Endothelial cell of umbilical vein (primary cell): ENCODE measurements around the gene ABAT. TPM values are rescaled to one million over a fixed set of nuclear protein-coding genes. Genes with fewer than 3 reads are reported as not detected.

Experiments used
- BruUV-seq: library from RNA; stranded (reverse); fragments of 400-500 nt; replicated peaks from 2 replicates; lab custom pipeline; 2021; lab: Mats Ljungman, UMichigan
- CTCF ChIA-PET: fragments of 300-600, 350-600 bp; sonication (Branson Sonifier 250); formaldehyde crosslinking; loops from one replicate; lab custom pipeline; 2021; ENCODE audit warnings: antibody characterized with exemption, inconsistent platforms; lab: Charles Lee
- POLR2A ChIA-PET: fragments of 300-600, 350-600 bp; sonication (Branson Sonifier 250); formaldehyde crosslinking; loops from one replicate; lab custom pipeline; 2021; ENCODE audit warnings: antibody characterized with exemption, inconsistent platforms; lab: Charles Lee
- DNase-seq: peaks from one replicate; pipeline ENCODE4 v3.0.0-alpha.2; 2011; ENCODE audit warnings: low read depth, low spot score
- FAIRE-seq: peaks from 2 replicates; lab custom pipeline; 2011; peaks lifted over from hg19 to GRCh38; lab: Jason Lieb, UNC
- H2AFZ ChIP-seq: 2 replicates; pipeline ENCODE4 v1.6.0; 2012; ENCODE audit warnings: low read depth, low read length, control low read depth, inconsistent platforms
- H3K27ac ChIP-seq: 2 replicates; pipeline ENCODE4 v1.5.1; 2011; ENCODE audit warnings: low read depth, mild to moderate bottlenecking, control low read depth, low read length, moderate library complexity; ENCODE audit not compliant: insufficient read depth
- H3K27me3 ChIP-seq, 2 experiments: 2 replicates each; pipeline versions ENCODE4 v1.6.0 to v1.6.1; 2011; ENCODE audit warnings: low read length in 2 of 2, mixed read lengths in 1 of 2; ENCODE audit not compliant: control insufficient read depth in 2 of 2, insufficient read depth in 2 of 2
- H3K36me3 ChIP-seq, 2 experiments: 2 replicates in 1 of 2; 3 replicates in 1 of 2; pipeline ENCODE4 v1.5.1; 2011; ENCODE audit warnings: low read length in 2 of 2, mild to moderate bottlenecking in 1 of 2, moderate library complexity in 1 of 2; ENCODE audit not compliant: control insufficient read depth in 2 of 2, insufficient read depth in 2 of 2; ENCODE audit errors: extremely low read depth in 1 of 2
- H3K4me1 ChIP-seq: 3 replicates; pipeline ENCODE4 v1.5.1; 2011; ENCODE audit warnings: mild to moderate bottlenecking, low read length; ENCODE audit not compliant: control insufficient read depth, insufficient read depth; ENCODE audit errors: extremely low read depth
- H3K4me2 ChIP-seq: 2 replicates; pipeline ENCODE4 v1.6.1; 2011; ENCODE audit warnings: low read length, control low read depth, mixed read lengths; ENCODE audit not compliant: insufficient read depth
- H3K4me3 ChIP-seq, 3 experiments: fragments of 200-600 bp in 1 of 3; sonication (generic), shearing (Covaris generic) in 1 of 3; replicated peaks in 1 of 3; 2 replicates each; pipeline ENCODE4 v1.5.1; 2011 to 2016; ENCODE audit warnings: control low read depth in 3 of 3, low read length in 3 of 3, mild to moderate bottlenecking in 2 of 3, inconsistent platforms in 1 of 3, low read depth in 1 of 3, moderate library complexity in 1 of 3; ENCODE audit not compliant: insufficient read depth in 1 of 3
- H3K79me2 ChIP-seq: 2 replicates; pipeline ENCODE4 v1.6.0; 2012; ENCODE audit warnings: low read length, inconsistent platforms; ENCODE audit not compliant: control insufficient read depth, insufficient read depth
- H3K9ac ChIP-seq: replicated peaks from 2 replicates; pipeline ENCODE3; 2011; ENCODE audit warnings: low read length, control low read depth; ENCODE audit not compliant: insufficient read depth; ENCODE audit errors: extremely low read depth
- H3K9me1 ChIP-seq: replicated peaks from 3 replicates; pipeline ENCODE4 v1.6.0; 2011; ENCODE audit warnings: mild to moderate bottlenecking, low read length; ENCODE audit not compliant: control insufficient read depth, insufficient read depth; ENCODE audit errors: extremely low read depth
- H3K9me3 ChIP-seq: replicated peaks from 2 replicates; pipeline ENCODE4 v1.5.1; 2012; ENCODE audit warnings: low read length, inconsistent platforms; ENCODE audit not compliant: control insufficient read depth, insufficient read depth
- H4K20me1 ChIP-seq: replicated peaks from 2 replicates; pipeline ENCODE3; 2011; ENCODE audit warnings: mild to moderate bottlenecking, low read length; ENCODE audit not compliant: control insufficient read depth, insufficient read depth; ENCODE audit errors: extremely low read depth
- EZH2 ChIP-seq: IDR thresholded peaks from 2 replicates; pipeline ENCODE4 v1.6.1; 2012; ENCODE audit warnings: borderline replicate concordance, low read depth, mild to moderate bottlenecking, moderate library complexity, low read length, inconsistent platforms; ENCODE audit not compliant: severe bottlenecking
- FOS ChIP-seq: IDR thresholded peaks from 2 replicates; pipeline ENCODE4 v1.6.1; 2011; ENCODE audit warnings: mild to moderate bottlenecking, low read length, moderate library complexity, borderline replicate concordance; ENCODE audit not compliant: insufficient read depth
- GATA2 ChIP-seq: IDR thresholded peaks from 2 replicates; pipeline ENCODE4 v1.7.0; 2011; ENCODE audit warnings: low read depth, mild to moderate bottlenecking, moderate library complexity, mixed read lengths, low read length; ENCODE audit not compliant: insufficient read length, insufficient read depth
- JUN ChIP-seq: IDR thresholded peaks from 2 replicates; pipeline ENCODE4 v1.6.1; 2011; ENCODE audit warnings: borderline replicate concordance, low read depth; ENCODE audit not compliant: insufficient read length, insufficient read depth
- MYC ChIP-seq: IDR thresholded peaks from one replicate; pipeline ENCODE4 v1.6.1; 2011; ENCODE audit warnings: mild to moderate bottlenecking, low read depth, low read length
- POLR2A ChIP-seq: IDR thresholded peaks from 2 replicates; pipeline ENCODE4 v1.6.1; 2012; ENCODE audit warnings: low read depth, mild to moderate bottlenecking, control low read depth, low read length
- POLR2AphosphoS5 ChIP-seq: IDR thresholded peaks from 2 replicates; pipeline ENCODE4 v1.6.1; 2012; ENCODE audit warnings: low read depth, mild to moderate bottlenecking, control low read depth, low read length, moderate library complexity; ENCODE audit not compliant: insufficient read depth
- dilution Hi-C: fragments of 300-500 bp; cut with MboI; formaldehyde crosslinking; loops from one replicate; pipeline ENCODE4 v1.15.0; 2019; ENCODE audit warnings: low sequenced_read_pairs; ENCODE audit not compliant: extremely low pct_ligation_motif_present
- intact Hi-C: fragments of 100-400 bp; cut with micrococcal nuclease; formaldehyde crosslinking; loops from one replicate; pipeline ENCODE4 v1.10.0; 2022
- polyA plus RNA-seq, 4 experiments: library from polyadenylated mRNA; depleted of rRNA in 3 of 4; stranded (reverse) in 3 of 4; unstranded in 1 of 4; fragments of >200 nt; gene quantifications; 2 replicates each; pipeline versions ENCODE4 v1.2.1 to v1.2.3, GENCODE V29; 2011 to 2012; ENCODE audit warnings: missing spikeins in 1 of 4
- total RNA-seq: library from RNA; stranded (reverse); gene quantifications from 2 replicates; pipeline ENCODE4 v1.2.3, GENCODE V29; 2021
- TF ChIP-seq, protein P1 (sequence below): IDR thresholded peaks from 2 replicates; pipeline ENCODE4 v1.6.1; 2011; ENCODE audit not compliant: insufficient read depth, insufficient read length
- TF ChIP-seq, protein P2 (sequence below), 2 donors: IDR thresholded peaks; 1 replicate in 1 of 2; 2 replicates in 1 of 2; pipeline ENCODE4 v1.5.1; 2011; ENCODE audit warnings: low read length in 2 of 2, mild to moderate bottlenecking in 2 of 2, moderate library complexity in 2 of 2, control low read depth in 1 of 2, inconsistent platforms in 1 of 2, low read depth in 1 of 2; ENCODE audit not compliant: insufficient read depth in 1 of 2; ENCODE audit errors: extremely low read depth in 1 of 2

The ABAT gene
- total and polyA plus RNA-seq, 2 donors (not counting 3 experiments of a cell fraction or from before 2014, with no cell fraction given) = 1.3 to 1.4 TPM

DNA sequence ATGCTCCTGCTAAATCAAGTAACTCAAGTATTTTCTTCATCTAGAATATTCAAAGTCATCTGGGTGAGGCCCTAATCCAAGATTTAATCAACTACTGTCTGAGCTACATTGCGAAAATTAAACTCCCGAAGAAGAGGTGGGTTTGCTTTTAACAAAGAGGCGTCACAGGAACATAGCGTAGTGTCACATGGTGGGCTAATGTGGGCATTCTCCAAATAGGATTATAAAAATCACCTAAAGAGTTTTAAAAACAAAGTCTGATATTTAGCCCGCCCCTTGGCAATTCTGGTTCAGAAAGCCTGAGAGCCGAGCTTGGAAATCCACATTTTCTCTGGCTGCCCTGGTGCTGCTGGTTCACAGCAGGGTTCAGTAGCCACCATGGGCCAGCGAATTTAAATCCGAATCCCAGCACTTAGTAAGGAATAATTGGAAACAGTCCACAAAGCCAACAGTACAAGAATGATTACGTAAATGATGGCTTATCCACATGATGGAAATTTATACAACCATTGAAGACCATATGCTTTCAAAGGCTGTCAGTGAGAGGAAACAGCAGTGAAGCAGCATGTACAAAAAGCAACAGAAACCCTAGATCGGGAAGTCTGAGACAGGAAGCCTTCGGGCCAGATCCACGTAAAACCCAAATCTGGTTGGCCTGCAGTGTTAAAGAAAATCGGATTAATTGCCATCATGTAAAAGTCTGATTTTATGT lies 132.0 kb downstream of the ABAT start:
- Histone ChIP-seq H3K4me3 (no peak overlapping the region), H3K27me3 (no peaks in the 10 kb centered on the region), H3K9me1 (no peaks in the 10 kb centered on the region), H4K20me1 (peaks cover 2% of the 10 kb centered on the region), H3K36me3 (peaks cover 39 to 42% of the 10 kb centered on the region in 2 experiments), H2AFZ (no peak overlapping the region), H3K27ac (no peak overlapping the region), H3K4me1 (no peaks in the 10 kb centered on the region), H3K4me2 (no peak overlapping the region), H3K9me3 (no peaks in the 10 kb centered on the region), H3K9ac (no peak overlapping the region), H3K79me2 (peaks cover 36% of the 10 kb centered on the region)
- FAIRE-seq (no peak), DNase-seq (no peak)
- intact Hi-C loops = no loop called here
- TF ChIP-seq, protein P1, sequence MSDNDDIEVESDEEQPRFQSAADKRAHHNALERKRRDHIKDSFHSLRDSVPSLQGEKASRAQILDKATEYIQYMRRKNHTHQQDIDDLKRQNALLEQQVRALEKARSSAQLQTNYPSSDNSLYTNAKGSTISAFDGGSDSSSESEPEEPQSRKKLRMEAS = no peak
- TF ChIP-seq POLR2A (no peak), FOS (no peak), EZH2 (no peak), POLR2AphosphoS5 (no peak), GATA2 (no peak), JUN (no peak), MYC (no peak)
- TF ChIP-seq, protein P2, sequence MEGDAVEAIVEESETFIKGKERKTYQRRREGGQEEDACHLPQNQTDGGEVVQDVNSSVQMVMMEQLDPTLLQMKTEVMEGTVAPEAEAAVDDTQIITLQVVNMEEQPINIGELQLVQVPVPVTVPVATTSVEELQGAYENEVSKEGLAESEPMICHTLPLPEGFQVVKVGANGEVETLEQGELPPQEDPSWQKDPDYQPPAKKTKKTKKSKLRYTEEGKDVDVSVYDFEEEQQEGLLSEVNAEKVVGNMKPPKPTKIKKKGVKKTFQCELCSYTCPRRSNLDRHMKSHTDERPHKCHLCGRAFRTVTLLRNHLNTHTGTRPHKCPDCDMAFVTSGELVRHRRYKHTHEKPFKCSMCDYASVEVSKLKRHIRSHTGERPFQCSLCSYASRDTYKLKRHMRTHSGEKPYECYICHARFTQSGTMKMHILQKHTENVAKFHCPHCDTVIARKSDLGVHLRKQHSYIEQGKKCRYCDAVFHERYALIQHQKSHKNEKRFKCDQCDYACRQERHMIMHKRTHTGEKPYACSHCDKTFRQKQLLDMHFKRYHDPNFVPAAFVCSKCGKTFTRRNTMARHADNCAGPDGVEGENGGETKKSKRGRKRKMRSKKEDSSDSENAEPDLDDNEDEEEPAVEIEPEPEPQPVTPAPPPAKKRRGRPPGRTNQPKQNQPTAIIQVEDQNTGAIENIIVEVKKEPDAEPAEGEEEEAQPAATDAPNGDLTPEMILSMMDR (IDR thresholded peaks at IDR 0.05; ENCODE audit: extremely low read depth in 1 of 2, insufficient read depth in 1 of 2, low read depth in 1 of 2, low read length in 2 of 2) = no peak
- CTCF ChIA-PET = interaction anchor here (0.8 kb wide), 1 partner anchor 34 kb away, joined by 3 read pairs; no protein-coding TSS in a partner anchor
- dilution Hi-C loops = no loop called here
- no TSS peak for BruUV-seq
- POLR2A ChIA-PET = no interaction called here
